GM18520 (cell line): ENCODE results near the gene SLC7A8.
A peak's percentile ranks its signal among the peaks of the same experiment; 100 is the strongest.

ENCODE experiments used
- ATAC-seq: cut with Tn5 transposase; IDR thresholded peaks from one replicate; pipeline ENCODE4 v1.9.1; 2021; ENCODE audit not compliant: unreplicated experiment

SLC7A8 gene

GRCh38 chr14:23101213-23101970 is 82.1 kb downstream of the SLC7A8 start:
- ATAC-seq: no peak

- ATAC-seq: no peak
Observed at GRCh38 chr14:23099212-23099861, 84.1 kb downstream of the SLC7A8 start.

- ATAC-seq: no peak
Observed at GRCh38 chr14:23097786-23098185, 85.7 kb downstream of the SLC7A8 start.

- ATAC-seq: peak; percentile 91
Observed at GRCh38 chr14:23095196-23096108, 88.0 kb downstream of the SLC7A8 start, which contains the start of gene C14orf119. TSS of gene C14orf119 (plus strand) at chr14:23095505. CDS start at chr14:23097659, 2,154 bp downstream.

- ATAC-seq: peak; percentile 16
Observed at GRCh38 chr14:23094666-23095195, 88.7 kb downstream of the SLC7A8 start, which contains the start of gene ACIN1. TSS of gene ACIN1 (minus strand) at chr14:23095136. CDS start at chr14:23095112, 24 bp downstream.

GRCh38 chr14:23093991-23094665 is 89.3 kb downstream of the SLC7A8 start:
- no peak for ATAC-seq

GRCh38 chr14:23093526-23093925 is 89.9 kb downstream of the SLC7A8 start:
- ATAC-seq: no peak

- ATAC-seq: no peak
Observed at GRCh38 chr14:23093104-23093503, 90.4 kb downstream of the SLC7A8 start.

GRCh38 chr14:23091294-23092225 is 91.9 kb downstream of the SLC7A8 start:
- no peak for ATAC-seq

GRCh38 chr14:23090254-23090636 is 93.2 kb downstream of the SLC7A8 start:
- ATAC-seq: no peak

GRCh38 chr14:23089498-23090253 is 93.8 kb downstream of the SLC7A8 start:
- ATAC-seq: no peak

GRCh38 chr14:23086565-23086964 is 96.9 kb downstream of the SLC7A8 start:
- no peak for ATAC-seq

- no peak for ATAC-seq
Observed at GRCh38 chr14:23085458-23085857, 98.0 kb downstream of the SLC7A8 start.

GRCh38 chr14:23080474-23080873 is 103.0 kb downstream of the SLC7A8 start:
- ATAC-seq: no peak

- no peak for ATAC-seq
Observed at GRCh38 chr14:23079716-23080115, 103.7 kb downstream of the SLC7A8 start.

GRCh38 chr14:23078692-23079116 is 104.8 kb downstream of the SLC7A8 start:
- no peak for ATAC-seq

GRCh38 chr14:23077962-23078361 is 105.5 kb downstream of the SLC7A8 start:
- no peak for ATAC-seq

GRCh38 chr14:23076785-23077408 is 106.6 kb downstream of the SLC7A8 start:
- no peak for ATAC-seq
